Lower leg skin (tissue), 3 donors: ENCODE measurements around the gene WBP1L.

ENCODE experiments used
- POLR2A ChIP-seq, 2 donors: fragments of 450-650 bp; IDR thresholded peaks; one replicate each; pipeline ENCODE4 v1.6.1; 2016 to 2017; ENCODE audit warnings: antibody characterized with exemption in 2 of 2, mild to moderate bottlenecking in 1 of 2, moderate library complexity in 1 of 2
- TF ChIP-seq, protein P1 (sequence below), 3 donors: fragments of 450-650 bp; IDR thresholded peaks; one replicate each; pipeline ENCODE4 v1.5.1; 2016; ENCODE audit warnings: antibody characterized with exemption in 3 of 3, mild to moderate bottlenecking in 3 of 3, moderate library complexity in 2 of 3

GRCh38 chr10:102812231-102812876, 68.6 kb downstream of the WBP1L start:
- TF ChIP-seq, protein P1, sequence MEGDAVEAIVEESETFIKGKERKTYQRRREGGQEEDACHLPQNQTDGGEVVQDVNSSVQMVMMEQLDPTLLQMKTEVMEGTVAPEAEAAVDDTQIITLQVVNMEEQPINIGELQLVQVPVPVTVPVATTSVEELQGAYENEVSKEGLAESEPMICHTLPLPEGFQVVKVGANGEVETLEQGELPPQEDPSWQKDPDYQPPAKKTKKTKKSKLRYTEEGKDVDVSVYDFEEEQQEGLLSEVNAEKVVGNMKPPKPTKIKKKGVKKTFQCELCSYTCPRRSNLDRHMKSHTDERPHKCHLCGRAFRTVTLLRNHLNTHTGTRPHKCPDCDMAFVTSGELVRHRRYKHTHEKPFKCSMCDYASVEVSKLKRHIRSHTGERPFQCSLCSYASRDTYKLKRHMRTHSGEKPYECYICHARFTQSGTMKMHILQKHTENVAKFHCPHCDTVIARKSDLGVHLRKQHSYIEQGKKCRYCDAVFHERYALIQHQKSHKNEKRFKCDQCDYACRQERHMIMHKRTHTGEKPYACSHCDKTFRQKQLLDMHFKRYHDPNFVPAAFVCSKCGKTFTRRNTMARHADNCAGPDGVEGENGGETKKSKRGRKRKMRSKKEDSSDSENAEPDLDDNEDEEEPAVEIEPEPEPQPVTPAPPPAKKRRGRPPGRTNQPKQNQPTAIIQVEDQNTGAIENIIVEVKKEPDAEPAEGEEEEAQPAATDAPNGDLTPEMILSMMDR (IDR thresholded peaks at IDR 0.05), result no peak
- TF ChIP-seq POLR2A (IDR thresholded peaks at IDR 0.05), result no peak
